Panc1 (cell line): ENCODE measurements around the gene CACNB1.

Experiments
- POLR2AphosphoS5 ChIP-seq: IDR thresholded peaks from 2 replicates; pipeline ENCODE4 v1.6.1; 2012; ENCODE audit warnings: mild to moderate bottlenecking, low read depth, low read length, moderate library complexity
- SIN3A ChIP-seq: IDR thresholded peaks from 2 replicates; pipeline ENCODE4 v1.6.1; 2012; ENCODE audit warnings: low read depth, mild to moderate bottlenecking, low read length, moderate library complexity, borderline replicate concordance; ENCODE audit not compliant: insufficient read depth
- TCF7L2 ChIP-seq: IDR thresholded peaks from 2 replicates; pipeline ENCODE4 v1.6.1; 2011; ENCODE audit warnings: mild to moderate bottlenecking, low read depth, low read length, inconsistent platforms
- TF ChIP-seq, protein P1 (sequence below): fragments of 450-650 bp; IDR thresholded peaks from 2 replicates; pipeline ENCODE4 v1.5.1; 2017; ENCODE audit warnings: mild to moderate bottlenecking
- TF ChIP-seq, protein P2 (sequence below), 2 experiments: IDR thresholded peaks; 2 replicates each; pipeline ENCODE4 v1.6.1; 2011 to 2012; ENCODE audit warnings: low read depth in 2 of 2, control low read depth in 1 of 2, low read length in 1 of 2, mild to moderate bottlenecking in 1 of 2, moderate library complexity in 1 of 2; ENCODE audit not compliant: insufficient read depth in 1 of 2

DNA sequence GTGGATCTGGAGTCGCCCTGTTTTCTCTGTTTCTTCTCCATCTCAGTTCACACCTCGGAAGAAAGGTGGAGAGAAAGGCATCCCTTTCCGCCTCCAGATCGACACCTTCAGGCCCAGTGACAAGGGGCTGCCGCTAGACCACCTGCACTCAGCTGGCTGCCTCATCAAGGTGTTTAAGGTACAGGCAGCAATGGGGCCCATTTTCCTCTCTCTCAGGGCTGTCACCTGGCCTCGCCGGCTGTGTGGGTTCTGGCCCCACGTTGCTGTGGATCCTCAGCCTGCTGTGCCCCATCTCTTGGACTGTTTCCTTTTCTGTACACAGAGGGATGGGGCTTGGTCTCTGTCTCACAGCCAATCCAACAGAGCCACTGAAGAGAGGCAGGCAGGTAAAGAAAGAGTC lies 45.7 kb upstream of the CACNB1 start:
- no peak for TF ChIP-seq SIN3A
- no peak for TF ChIP-seq POLR2AphosphoS5
- TF ChIP-seq, protein P1, sequence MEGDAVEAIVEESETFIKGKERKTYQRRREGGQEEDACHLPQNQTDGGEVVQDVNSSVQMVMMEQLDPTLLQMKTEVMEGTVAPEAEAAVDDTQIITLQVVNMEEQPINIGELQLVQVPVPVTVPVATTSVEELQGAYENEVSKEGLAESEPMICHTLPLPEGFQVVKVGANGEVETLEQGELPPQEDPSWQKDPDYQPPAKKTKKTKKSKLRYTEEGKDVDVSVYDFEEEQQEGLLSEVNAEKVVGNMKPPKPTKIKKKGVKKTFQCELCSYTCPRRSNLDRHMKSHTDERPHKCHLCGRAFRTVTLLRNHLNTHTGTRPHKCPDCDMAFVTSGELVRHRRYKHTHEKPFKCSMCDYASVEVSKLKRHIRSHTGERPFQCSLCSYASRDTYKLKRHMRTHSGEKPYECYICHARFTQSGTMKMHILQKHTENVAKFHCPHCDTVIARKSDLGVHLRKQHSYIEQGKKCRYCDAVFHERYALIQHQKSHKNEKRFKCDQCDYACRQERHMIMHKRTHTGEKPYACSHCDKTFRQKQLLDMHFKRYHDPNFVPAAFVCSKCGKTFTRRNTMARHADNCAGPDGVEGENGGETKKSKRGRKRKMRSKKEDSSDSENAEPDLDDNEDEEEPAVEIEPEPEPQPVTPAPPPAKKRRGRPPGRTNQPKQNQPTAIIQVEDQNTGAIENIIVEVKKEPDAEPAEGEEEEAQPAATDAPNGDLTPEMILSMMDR, result no peak
- TF ChIP-seq, protein P2, sequence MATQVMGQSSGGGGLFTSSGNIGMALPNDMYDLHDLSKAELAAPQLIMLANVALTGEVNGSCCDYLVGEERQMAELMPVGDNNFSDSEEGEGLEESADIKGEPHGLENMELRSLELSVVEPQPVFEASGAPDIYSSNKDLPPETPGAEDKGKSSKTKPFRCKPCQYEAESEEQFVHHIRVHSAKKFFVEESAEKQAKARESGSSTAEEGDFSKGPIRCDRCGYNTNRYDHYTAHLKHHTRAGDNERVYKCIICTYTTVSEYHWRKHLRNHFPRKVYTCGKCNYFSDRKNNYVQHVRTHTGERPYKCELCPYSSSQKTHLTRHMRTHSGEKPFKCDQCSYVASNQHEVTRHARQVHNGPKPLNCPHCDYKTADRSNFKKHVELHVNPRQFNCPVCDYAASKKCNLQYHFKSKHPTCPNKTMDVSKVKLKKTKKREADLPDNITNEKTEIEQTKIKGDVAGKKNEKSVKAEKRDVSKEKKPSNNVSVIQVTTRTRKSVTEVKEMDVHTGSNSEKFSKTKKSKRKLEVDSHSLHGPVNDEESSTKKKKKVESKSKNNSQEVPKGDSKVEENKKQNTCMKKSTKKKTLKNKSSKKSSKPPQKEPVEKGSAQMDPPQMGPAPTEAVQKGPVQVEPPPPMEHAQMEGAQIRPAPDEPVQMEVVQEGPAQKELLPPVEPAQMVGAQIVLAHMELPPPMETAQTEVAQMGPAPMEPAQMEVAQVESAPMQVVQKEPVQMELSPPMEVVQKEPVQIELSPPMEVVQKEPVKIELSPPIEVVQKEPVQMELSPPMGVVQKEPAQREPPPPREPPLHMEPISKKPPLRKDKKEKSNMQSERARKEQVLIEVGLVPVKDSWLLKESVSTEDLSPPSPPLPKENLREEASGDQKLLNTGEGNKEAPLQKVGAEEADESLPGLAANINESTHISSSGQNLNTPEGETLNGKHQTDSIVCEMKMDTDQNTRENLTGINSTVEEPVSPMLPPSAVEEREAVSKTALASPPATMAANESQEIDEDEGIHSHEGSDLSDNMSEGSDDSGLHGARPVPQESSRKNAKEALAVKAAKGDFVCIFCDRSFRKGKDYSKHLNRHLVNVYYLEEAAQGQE (IDR thresholded peaks at IDR 0.05; ENCODE audit: insufficient read depth in 1 of 2, low read depth in 2 of 2, low read length in 1 of 2), result no peak
- TF ChIP-seq TCF7L2, result no peak
